ENCODE data around the gene APLP1.

- TF ChIP-seq CTCF (IDR thresholded peaks at IDR 0.05) (no peak), POLR2A (IDR thresholded peaks at IDR 0.05) (no peak)
Measured at GRCh38 chr19:35851213-35852028, 17.0 kb upstream of the APLP1 start.
